ENCODE results near the gene PRADC1.

DNA sequence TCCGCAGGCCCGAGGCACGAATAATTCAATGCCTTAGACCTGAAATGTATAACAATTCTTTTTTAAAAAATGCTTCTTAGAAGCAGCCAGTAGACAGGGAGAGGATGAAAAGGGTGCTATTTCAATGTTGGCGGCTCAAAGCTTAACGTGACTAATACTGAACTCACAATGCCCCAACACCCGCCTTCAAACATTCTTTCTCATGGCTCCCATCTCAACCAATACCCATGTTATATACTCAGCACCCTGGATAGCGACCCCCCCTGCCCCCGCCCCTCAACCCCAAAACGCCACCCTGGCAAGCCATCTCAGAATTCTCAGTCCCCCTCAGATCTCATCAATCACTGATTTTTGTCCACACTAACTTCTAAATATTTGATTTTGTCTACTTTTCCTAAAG is 46.8 kb upstream of the PRADC1 start:
- TF ChIP-seq, protein P1, sequence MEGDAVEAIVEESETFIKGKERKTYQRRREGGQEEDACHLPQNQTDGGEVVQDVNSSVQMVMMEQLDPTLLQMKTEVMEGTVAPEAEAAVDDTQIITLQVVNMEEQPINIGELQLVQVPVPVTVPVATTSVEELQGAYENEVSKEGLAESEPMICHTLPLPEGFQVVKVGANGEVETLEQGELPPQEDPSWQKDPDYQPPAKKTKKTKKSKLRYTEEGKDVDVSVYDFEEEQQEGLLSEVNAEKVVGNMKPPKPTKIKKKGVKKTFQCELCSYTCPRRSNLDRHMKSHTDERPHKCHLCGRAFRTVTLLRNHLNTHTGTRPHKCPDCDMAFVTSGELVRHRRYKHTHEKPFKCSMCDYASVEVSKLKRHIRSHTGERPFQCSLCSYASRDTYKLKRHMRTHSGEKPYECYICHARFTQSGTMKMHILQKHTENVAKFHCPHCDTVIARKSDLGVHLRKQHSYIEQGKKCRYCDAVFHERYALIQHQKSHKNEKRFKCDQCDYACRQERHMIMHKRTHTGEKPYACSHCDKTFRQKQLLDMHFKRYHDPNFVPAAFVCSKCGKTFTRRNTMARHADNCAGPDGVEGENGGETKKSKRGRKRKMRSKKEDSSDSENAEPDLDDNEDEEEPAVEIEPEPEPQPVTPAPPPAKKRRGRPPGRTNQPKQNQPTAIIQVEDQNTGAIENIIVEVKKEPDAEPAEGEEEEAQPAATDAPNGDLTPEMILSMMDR (IDR thresholded peaks at IDR 0.05), result no peak
- TF ChIP-seq POLR2A (IDR thresholded peaks at IDR 0.05), result no peak

All from prostate gland (tissue), 2 donors.